Endodermal cell (in vitro differentiated cells): ENCODE results near the gene SINHCAF. TPM values are rescaled to one million over a fixed set of nuclear protein-coding genes. Genes with fewer than 3 reads are reported as not detected.

Source experiments
- DNase-seq: peaks from one replicate; pipeline ENCODE4 v3.0.0-alpha.2; 2017
- H3K27ac ChIP-seq: 2 replicates; pipeline ENCODE4 v1.5.1; 2013; ENCODE audit warnings: mild to moderate bottlenecking, low read depth, low read length, moderate library complexity
- H3K27me3 ChIP-seq: 2 replicates; pipeline ENCODE4 v1.6.1; 2013; ENCODE audit warnings: mild to moderate bottlenecking, low read length, moderate library complexity; ENCODE audit not compliant: insufficient read depth, control insufficient read depth, poor library complexity, severe bottlenecking
- H3K36me3 ChIP-seq: 2 replicates; pipeline ENCODE4 v1.7.0; 2013; ENCODE audit warnings: mild to moderate bottlenecking, low read length, moderate library complexity; ENCODE audit not compliant: control insufficient read depth, insufficient read depth
- H3K4me1 ChIP-seq: one replicate; pipeline ENCODE4 v1.7.0; 2013; ENCODE audit warnings: low read length; ENCODE audit not compliant: control insufficient read depth, insufficient read depth
- H3K4me3 ChIP-seq: 2 replicates; pipeline ENCODE4 v1.5.1; 2013; ENCODE audit warnings: mild to moderate bottlenecking, low read length, moderate library complexity
- H3K9ac ChIP-seq: 2 replicates; pipeline ENCODE4 v1.6.1; 2013; ENCODE audit warnings: mild to moderate bottlenecking, low read length, moderate library complexity; ENCODE audit not compliant: poor library complexity, severe bottlenecking; ENCODE audit errors: extremely low read depth
- H3K9me3 ChIP-seq: 2 replicates; pipeline ENCODE4 v1.6.1; 2013; ENCODE audit warnings: mild to moderate bottlenecking, low read length, moderate library complexity; ENCODE audit not compliant: control insufficient read depth
- H3K27ac Mint-ChIP-seq: 2 replicates; pipeline ENCODE4 v1.8.0; 2020; ENCODE audit warnings: mixed read lengths
- H3K27me3 Mint-ChIP-seq: 2 replicates; pipeline ENCODE4 v1.8.0; 2021; ENCODE audit warnings: mild to moderate bottlenecking, mixed read lengths; ENCODE audit not compliant: insufficient read depth
- H3K36me3 Mint-ChIP-seq: 2 replicates; pipeline ENCODE4 v1.8.0; 2020; ENCODE audit warnings: low read depth, mixed read lengths
- H3K4me1 Mint-ChIP-seq: 2 replicates; pipeline ENCODE4 v1.8.0; 2020; ENCODE audit warnings: mixed read lengths
- H3K4me3 Mint-ChIP-seq: 2 replicates; pipeline ENCODE4 v1.8.0; 2020; ENCODE audit warnings: mild to moderate bottlenecking, moderate library complexity, mixed read lengths
- H3K9me3 Mint-ChIP-seq: 2 replicates; pipeline ENCODE4 v1.8.0; 2020; ENCODE audit warnings: mild to moderate bottlenecking, mixed read lengths
- CTCF ChIP-seq: fragments of 200-600 bp; sonication (generic); conservative IDR thresholded peaks from 2 replicates; pipeline ENCODE4 v1.5.0; 2021; ENCODE audit warnings: antibody characterized with exemption, mild to moderate bottlenecking
- WGBS, 2 experiments: methylation state at CpG; one replicate each; pipeline versions ENCODE4 v1.1.5 to v1.1.7; 2013; ENCODE audit warnings: missing lambda C conversion rate in 2 of 2, mixed read lengths in 1 of 2; ENCODE audit not compliant: insufficient coverage in 1 of 2, insufficient read length in 1 of 2; 5-methylcytosine and 5-hydroxymethylcytosine counted together
- total RNA-seq, 2 donors: library from RNA; stranded (reverse); fragmentation: NEBNext Ultra II Directional in 1 of 2; extraction: Animal tissue kit (Norgen Biotek cat#: 25700) in 1 of 2; gene quantifications; 2 replicates in 1 of 2; 3 replicates in 1 of 2; pipeline ENCODE4 v1.2.1, GENCODE V29; 2021

Gene SINHCAF
- total RNA-seq, 2 donors from 2014 or later: 323 to 779 TPM

DNA sequence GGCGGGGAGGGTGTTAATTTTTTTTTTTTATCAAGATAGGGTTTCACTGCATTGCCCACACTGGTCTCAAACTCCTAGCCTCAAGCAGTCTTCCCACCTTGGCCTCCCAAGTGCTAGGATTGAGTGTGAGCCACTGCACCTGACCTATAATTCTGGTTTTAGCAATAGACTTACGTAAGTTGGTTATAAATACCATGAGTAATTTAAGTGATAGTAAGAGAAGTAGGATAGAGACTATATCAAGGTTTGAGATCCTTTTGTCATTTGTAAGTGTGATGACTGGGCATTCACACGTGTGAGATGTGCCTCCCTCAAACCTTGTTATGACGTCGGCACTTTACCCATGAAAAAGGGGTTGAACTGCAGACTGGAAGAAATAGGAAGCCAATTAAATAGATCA is 22.5 kb downstream of the SINHCAF start:
- Histone ChIP-seq H3K9ac (no peak overlapping the region), H3K27ac (no peak overlapping the region), H3K9me3 (no peaks in the 10 kb centered on the region), H3K4me3 (no peak overlapping the region), H3K4me1 (peaks cover 36% of the 10 kb centered on the region), H3K27me3 (no peaks in the 10 kb centered on the region), H3K36me3 (peaks cover 71% of the 10 kb centered on the region)
- TF ChIP-seq CTCF: no peak
- WGBS, 2 experiments: 93 to 96% methylated on average over 5 of the region's 5 CpGs
- Mint-ChIP-seq H3K9me3 (no peaks in the 10 kb centered on the region), H3K4me3 (no peak overlapping the region), H3K4me1 (peaks cover 76% of the 10 kb centered on the region), H3K36me3 (peaks cover 79% of the 10 kb centered on the region), H3K27me3 (no peaks in the 10 kb centered on the region), H3K27ac (peak overlapping the region; percentile 12)
- no peak for DNase-seq

DNA sequence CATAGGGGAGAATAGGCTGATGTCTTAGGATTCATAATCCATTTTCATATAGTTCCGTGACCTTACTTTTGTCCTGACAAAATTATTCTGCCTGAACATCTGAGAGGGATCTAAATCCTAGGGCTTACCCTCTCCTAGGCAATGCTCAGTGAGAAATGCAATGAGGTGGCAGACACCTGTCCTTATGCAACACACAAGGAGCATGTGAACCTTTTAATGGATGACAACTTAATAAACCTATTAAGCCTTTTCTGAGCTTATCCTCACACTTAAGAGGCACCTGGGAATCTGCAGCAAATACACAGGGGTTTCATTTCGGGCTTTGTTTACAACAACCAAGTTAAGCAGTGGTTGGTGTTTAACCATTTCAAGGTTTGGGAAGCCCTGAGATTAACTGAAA is 24.6 kb downstream of the SINHCAF start:
- peaks cover 90% of the 10 kb centered on the region for H3K36me3 Mint-ChIP-seq
- Histone ChIP-seq H3K4me3 (peak overlapping the region; percentile 39), H3K9ac (no peak overlapping the region), H3K36me3 (peaks cover 81% of the 10 kb centered on the region), H3K9me3 (no peaks in the 10 kb centered on the region), H3K27ac (no peak overlapping the region), H3K4me1 (peaks cover 27% of the 10 kb centered on the region), H3K27me3 (no peaks in the 10 kb centered on the region)
- TF ChIP-seq CTCF: no peak
- WGBS, 2 experiments: 82 to 87% methylated on average over 2 of the region's 2 CpGs
- H3K4me1 Mint-ChIP-seq: peaks cover 61% of the 10 kb centered on the region
- H3K4me3 Mint-ChIP-seq: no peak overlapping the region
- peak overlapping the region; percentile 56 for H3K27ac Mint-ChIP-seq
- no peaks in the 10 kb centered on the region for H3K9me3 Mint-ChIP-seq
- no peaks in the 10 kb centered on the region for H3K27me3 Mint-ChIP-seq
- DNase-seq: no peak

GRCh38 chr12:31300783-31301182 is 25.2 kb downstream of the SINHCAF start:
- TF ChIP-seq CTCF: no peak
- H3K4me3 ChIP-seq: peak overlapping the region; percentile 39
- peaks cover 80% of the 10 kb centered on the region for H3K36me3 ChIP-seq
- no peak overlapping the region for H3K4me3 Mint-ChIP-seq
- H3K27ac ChIP-seq: no peak overlapping the region
- no peaks in the 10 kb centered on the region for H3K27me3 Mint-ChIP-seq
- 82 to 100% methylated on average over 1 to 3 of the region's 3 CpGs for WGBS, 2 experiments
- peaks cover 56% of the 10 kb centered on the region for H3K4me1 Mint-ChIP-seq
- H3K9me3 Mint-ChIP-seq: no peaks in the 10 kb centered on the region
- no peaks in the 10 kb centered on the region for H3K9me3 ChIP-seq
- H3K27me3 ChIP-seq: no peaks in the 10 kb centered on the region
- peaks cover 90% of the 10 kb centered on the region for H3K36me3 Mint-ChIP-seq
- H3K4me1 ChIP-seq: peaks cover 23% of the 10 kb centered on the region
- peak overlapping the region; percentile 56 for H3K27ac Mint-ChIP-seq
- H3K9ac ChIP-seq: no peak overlapping the region
- no peak for DNase-seq
